Right renal cortex interstitium (tissue), 3 donors: ENCODE data around the gene ANO9. TPM values are rescaled to one million over a fixed set of nuclear protein-coding genes. Genes with fewer than 3 reads are reported as not detected.
"Not testable (repeated sequence)": the region's sequence is repeated elsewhere in the genome, so short reads cannot be mapped to it uniquely, and the experiment has no call there.

Experiments used
- DNase-seq, 3 donors: peaks; one replicate each; pipeline ENCODE4 v3.0.0-alpha.2; 2013; ENCODE audit warnings: low read depth in 3 of 3, low spot score in 2 of 3
- polyA plus RNA-seq, 3 donors: library from polyadenylated mRNA; unstranded; fragments of 120-200 nt; gene quantifications; one replicate each; pipeline ENCODE4 v1.2.1, GENCODE V29; 2013; ENCODE audit not compliant: insufficient read length in 3 of 3

The ANO9 gene
- polyA plus RNA-seq, 3 donors: 6.4 to 10.3 (median 7.0) TPM

GRCh38 chr11:418343-419247 is 23.2 kb downstream of the ANO9 start:
- DNase-seq: no peak

- DNase-seq: no peak
Observed at GRCh38 chr11:417652-418342, 24.0 kb downstream of the ANO9 start.

- no peak for DNase-seq
Observed at GRCh38 chr11:416757-417621, 24.8 kb downstream of the ANO9 start.

- DNase-seq: no peak
Observed at GRCh38 chr11:416051-416756, 25.6 kb downstream of the ANO9 start.

- no peak for DNase-seq
Observed at GRCh38 chr11:415640-416041, 26.2 kb downstream of the ANO9 start.

GRCh38 chr11:414318-414857 is 27.4 kb downstream of the ANO9 start:
- DNase-seq: no peak

- no peak for DNase-seq
Observed at GRCh38 chr11:413120-414081, 28.4 kb downstream of the ANO9 start.

GRCh38 chr11:412641-413119 is 29.1 kb downstream of the ANO9 start:
- no peak for DNase-seq

GRCh38 chr11:411520-411919 is 30.3 kb downstream of the ANO9 start:
- DNase-seq: not testable (repeated sequence)

GRCh38 chr11:410711-411110 is 31.1 kb downstream of the ANO9 start:
- DNase-seq: not testable (repeated sequence)

GRCh38 chr11:409600-410483 is 32.0 kb downstream of the ANO9 start:
- no peak for DNase-seq

- DNase-seq: no peak
Observed at GRCh38 chr11:409008-409599, 32.7 kb downstream of the ANO9 start.

GRCh38 chr11:408154-409007 is 33.4 kb downstream of the ANO9 start:
- no peak for DNase-seq

GRCh38 chr11:407651-408123 is 34.1 kb downstream of the ANO9 start:
- DNase-seq: no peak

GRCh38 chr11:406796-407650 is 34.8 kb downstream of the ANO9 start:
- no peak for DNase-seq
